Breast epithelium (tissue), 3 donors: ENCODE data around the gene IPO13.

Experiments used
- POLR2A ChIP-seq: fragments of 450-650 bp; IDR thresholded peaks from one replicate; pipeline ENCODE4 v1.6.1; 2016; ENCODE audit warnings: antibody characterized with exemption, mild to moderate bottlenecking, moderate library complexity
- TF ChIP-seq, protein P1 (sequence below), 3 donors: fragments of 450-650 bp; IDR thresholded peaks; one replicate each; pipeline ENCODE4 v1.5.1; 2016 to 2017; ENCODE audit warnings: antibody characterized with exemption in 3 of 3, mild to moderate bottlenecking in 3 of 3, moderate library complexity in 3 of 3

DNA sequence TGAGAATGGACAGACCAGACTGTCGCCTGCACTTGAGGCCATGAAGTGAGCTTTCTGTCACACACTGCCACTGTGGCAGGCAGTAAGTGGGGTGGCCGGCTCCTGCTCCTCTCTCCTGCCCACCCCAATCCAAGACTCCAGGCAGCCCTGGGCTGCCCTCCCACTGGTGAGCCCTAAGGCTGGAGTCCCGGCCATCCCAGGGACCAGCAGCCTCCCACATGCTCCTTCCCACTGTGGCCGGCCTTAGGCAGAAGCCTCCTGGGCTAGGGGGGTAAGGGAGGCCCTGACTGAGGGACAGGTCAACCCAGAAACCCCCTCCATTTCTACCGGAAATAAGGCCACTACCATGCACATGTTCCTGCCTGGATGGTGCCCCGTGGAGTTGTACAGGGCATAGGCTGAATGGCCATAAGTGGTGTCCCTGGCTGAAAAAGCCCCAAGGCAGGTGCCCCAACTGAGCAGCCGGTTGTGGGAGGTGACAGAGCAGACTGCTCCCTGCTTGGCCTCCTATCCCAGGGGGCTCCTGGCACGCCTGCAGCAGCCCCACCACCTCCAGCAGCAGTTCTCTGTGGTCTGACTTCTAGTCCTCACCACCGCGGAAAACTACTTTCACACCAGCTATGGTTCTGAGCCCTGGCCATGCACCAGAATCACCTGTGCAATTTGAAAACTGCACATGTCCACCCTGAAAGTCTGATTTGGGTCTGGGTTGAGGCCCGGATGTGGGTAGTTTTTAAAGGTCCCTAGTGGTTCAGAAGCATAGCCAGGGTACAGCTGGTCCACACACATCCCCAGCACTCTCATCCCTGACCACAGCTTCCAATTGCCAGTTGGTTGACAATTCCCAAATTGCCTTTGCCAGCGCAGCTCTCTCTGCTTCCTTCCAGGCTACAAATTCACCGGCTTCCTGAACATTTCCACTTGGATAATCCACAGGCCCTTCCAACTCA is 14.8 kb upstream of the IPO13 start:
- TF ChIP-seq, protein P1, sequence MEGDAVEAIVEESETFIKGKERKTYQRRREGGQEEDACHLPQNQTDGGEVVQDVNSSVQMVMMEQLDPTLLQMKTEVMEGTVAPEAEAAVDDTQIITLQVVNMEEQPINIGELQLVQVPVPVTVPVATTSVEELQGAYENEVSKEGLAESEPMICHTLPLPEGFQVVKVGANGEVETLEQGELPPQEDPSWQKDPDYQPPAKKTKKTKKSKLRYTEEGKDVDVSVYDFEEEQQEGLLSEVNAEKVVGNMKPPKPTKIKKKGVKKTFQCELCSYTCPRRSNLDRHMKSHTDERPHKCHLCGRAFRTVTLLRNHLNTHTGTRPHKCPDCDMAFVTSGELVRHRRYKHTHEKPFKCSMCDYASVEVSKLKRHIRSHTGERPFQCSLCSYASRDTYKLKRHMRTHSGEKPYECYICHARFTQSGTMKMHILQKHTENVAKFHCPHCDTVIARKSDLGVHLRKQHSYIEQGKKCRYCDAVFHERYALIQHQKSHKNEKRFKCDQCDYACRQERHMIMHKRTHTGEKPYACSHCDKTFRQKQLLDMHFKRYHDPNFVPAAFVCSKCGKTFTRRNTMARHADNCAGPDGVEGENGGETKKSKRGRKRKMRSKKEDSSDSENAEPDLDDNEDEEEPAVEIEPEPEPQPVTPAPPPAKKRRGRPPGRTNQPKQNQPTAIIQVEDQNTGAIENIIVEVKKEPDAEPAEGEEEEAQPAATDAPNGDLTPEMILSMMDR (IDR thresholded peaks at IDR 0.05): no peak
- TF ChIP-seq POLR2A: no peak
